GM21717 (cell line): ENCODE measurements around the gene PLCB3.

ENCODE experiments used
- ATAC-seq: cut with Tn5 transposase; IDR thresholded peaks from one replicate; pipeline ENCODE4 v1.9.1; 2021; ENCODE audit warnings: mild to moderate bottlenecking, moderate library complexity; ENCODE audit not compliant: unreplicated experiment

PLCB3 gene

GRCh38 chr11:64220798-64221197, 30.5 kb upstream of the PLCB3 start:
- no peak for ATAC-seq

DNA sequence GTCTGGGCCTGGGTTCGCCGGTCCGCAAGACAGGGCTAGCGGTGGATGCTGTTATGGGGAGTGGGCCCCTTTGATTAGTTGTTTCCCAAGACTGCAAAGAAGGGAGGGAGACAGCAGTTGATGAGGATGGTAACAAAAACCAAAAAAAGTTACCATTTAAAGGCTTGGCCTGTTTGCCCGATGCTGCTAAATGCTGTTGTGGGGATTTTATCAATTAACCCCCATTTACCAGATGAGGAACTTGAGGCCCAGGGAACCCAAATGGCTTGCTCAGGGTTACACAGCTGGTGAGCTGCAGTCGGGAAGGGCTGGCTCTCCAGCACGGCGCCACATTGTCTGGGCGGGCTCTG, 28.7 kb upstream of the PLCB3 start:
- no peak for ATAC-seq

GRCh38 chr11:64223001-64223651, 28.2 kb upstream of the PLCB3 start:
- no peak for ATAC-seq

DNA sequence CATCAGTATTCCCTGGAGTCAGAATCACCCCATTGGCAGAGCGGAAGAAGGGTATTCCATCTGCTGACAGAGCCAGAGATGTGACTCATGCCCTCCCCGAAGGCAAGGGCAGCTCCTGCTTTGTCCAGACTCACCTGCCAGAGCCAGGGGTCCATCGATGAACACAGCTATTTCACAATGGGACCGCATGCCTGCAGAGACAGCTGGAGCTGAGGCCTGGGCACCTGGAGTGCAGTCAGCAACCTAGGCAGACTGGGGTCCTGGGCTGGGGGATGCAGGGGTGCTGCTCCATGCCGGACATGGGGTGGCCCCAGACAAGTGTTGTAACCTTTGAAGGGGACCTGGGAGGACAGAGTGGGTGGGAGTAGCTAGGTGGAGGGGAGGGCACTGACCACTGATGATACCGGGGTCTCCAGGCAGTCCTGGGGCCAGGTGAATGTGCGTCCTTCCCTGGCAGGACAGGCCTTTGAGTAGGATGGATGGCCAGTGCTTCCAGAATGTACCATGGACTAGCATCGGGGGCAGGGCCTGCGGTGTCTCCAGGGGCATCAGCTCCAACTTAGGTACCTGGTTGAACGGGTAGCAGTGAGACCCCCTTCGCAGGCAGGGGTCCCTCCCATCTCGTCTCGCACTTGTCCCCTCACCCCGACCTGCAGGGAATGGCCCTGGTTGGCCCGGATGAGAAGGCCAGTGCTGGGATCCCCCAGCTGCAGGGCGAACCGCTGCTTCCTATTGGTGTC, 27.0 kb upstream of the PLCB3 start:
- ATAC-seq: no peak

DNA sequence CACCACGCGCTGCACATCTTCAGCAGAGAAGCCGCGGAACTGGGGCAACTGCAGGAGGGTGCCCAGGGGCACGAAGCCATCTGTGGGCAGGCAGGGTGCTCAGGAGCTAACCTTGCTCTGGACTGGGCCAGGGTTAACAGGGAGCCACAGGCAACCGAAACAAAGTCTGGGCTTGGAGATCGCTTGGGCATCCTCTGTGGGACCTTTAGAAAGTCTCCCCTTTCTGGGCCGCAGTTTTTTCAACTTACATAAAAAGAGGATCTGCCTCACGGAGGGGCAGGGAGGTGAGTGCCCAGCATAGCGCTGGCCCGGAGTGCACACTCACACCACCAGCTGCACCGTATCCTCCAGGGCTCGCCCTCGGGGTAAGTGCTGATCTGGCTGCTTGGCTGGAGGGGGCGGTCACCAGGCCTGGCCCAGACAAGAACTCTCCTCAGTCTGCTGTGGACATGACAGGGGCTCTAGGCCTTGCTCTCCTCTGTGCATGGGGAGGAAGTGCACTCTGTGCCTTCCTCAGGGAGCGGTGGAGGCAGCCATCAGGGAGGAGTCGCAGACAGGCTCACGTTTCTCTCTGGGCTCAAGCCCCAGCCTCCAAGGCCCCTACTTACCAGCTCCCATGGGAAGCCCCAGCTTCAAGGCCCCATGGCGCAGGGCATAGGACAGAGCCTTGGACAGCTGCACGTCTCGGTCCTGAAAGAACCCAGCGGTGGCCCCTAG, 26.3 kb upstream of the PLCB3 start:
- ATAC-seq: no peak

- peak; percentile 40 for ATAC-seq
Observed at GRCh38 chr11:64225608-64226506, 25.5 kb upstream of the PLCB3 start, which contains the start of the genes NUDT22 and TRPT1. NUDT22 (plus strand) TSS chr11:64226274; CDS start chr11:64226653, 379 bp downstream. TRPT1 (minus strand) TSS chr11:64226186; CDS start chr11:64225860, 326 bp downstream.

DNA sequence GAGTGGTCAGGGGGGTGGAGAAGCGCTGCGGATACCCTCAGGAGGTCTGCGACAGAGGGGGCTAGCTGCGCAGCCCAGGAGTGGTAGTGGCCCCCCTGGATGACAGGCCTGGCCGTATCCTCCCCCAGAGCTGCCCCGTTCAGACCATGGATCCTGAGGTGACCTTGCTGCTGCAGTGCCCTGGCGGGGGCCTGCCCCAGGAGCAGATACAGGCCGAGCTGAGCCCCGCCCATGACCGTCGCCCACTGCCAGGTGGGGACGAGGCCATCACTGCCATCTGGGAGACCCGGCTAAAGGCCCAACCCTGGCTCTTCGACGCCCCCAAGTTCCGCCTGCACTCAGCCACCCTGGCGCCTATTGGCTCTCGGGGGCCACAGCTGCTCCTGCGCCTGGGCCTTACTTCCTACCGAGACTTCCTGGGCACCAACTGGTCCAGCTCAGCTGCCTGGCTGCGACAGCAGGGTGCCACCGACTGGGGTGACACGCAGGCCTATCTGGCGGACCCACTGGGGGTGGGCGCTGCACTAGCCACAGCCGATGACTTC, 24.8 kb upstream of the PLCB3 start:
- no peak for ATAC-seq

GRCh38 chr11:64227405-64227956, 23.8 kb upstream of the PLCB3 start:
- no peak for ATAC-seq

- ATAC-seq: no peak
Observed at GRCh38 chr11:64229090-64229743, 22.1 kb upstream of the PLCB3 start.

DNA sequence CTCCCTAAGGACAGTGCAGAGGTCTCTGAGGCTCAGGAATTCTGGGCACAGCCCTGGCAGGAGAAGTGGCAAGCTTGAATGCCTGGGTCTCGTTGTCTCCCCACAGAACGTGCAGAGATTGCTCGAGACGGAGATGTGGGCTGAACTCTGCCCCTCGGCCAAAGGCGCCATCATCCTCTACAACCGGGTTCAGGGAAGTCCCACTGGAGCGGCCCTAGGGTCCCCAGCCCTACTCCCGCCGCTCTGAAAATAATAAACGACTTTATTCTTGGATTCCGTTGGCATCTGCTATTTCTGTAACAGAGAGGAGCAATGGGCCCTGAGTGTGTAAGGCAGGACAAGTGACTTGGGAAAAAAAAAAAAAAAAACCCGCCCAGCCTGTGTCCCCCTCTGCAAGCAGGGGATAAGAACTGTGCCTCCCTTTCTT, 21.6 kb upstream of the PLCB3 start:
- ATAC-seq: no peak

DNA sequence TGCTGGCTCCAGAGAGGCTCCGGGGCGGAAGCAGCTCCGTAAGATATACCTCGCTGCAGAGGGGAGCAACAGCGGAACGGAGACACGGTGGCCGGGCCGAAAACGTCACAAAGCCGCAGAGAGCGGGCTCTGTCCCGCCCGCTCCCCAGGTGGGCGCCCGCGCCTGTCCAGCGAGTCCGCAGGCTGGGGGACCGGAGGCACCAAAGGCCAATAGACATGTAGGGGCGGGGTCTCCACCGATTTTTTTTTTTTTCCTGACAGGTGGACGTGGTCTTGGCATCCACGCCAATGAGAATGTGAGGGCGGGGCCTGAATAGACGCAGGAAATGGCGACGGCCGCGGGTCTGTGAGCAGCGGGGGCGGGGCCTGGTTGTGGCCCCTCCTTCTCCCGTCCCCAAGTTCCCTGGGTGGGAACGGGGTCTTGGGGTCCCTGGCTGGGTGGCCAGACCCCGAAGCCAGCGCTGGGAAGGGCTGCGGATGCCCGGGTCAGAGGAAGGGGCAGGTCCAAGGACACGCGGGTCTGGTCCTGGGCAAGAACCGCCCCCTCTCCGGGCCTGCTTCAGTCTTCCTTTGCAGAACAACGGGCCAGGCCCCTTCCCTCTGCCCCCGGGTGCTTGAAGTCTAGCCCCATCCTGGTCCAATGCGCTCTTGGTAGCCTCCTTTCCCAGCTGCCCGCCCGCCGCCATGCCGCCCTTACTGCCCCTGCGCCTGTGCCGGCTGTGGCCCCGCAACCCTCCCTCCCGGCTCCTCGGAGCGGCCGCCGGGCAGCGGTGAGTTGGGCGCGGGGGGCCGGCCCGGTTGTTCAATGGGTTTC, 21.0 kb upstream of the PLCB3 start, which contains the start of gene DNAJC4:
Gene DNAJC4 (plus strand): TSS at position 378 of the 814 bp plus-strand sequence. CDS start 307 bp downstream, at position 685.
- peak; percentile 28 for ATAC-seq

DNA sequence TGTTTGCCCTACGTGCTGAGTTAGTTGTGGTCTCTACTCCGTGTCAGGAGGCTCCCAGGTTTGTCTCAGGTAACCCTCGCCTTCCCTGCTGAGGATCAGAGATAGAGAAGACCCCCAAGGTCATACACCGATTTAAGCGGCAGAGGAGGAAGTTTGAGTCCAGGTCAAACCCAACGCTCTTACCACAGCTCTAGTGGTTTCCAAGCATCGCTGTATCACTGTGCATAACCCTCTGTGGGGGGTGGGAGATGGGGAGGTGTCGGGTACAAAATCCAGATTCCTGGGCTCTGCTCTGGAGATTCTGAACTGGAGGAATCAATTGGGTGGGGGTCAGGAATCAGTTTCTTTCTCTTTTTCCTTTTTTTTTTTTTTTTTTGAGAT, 20.4 kb upstream of the PLCB3 start:
- no peak for ATAC-seq

DNA sequence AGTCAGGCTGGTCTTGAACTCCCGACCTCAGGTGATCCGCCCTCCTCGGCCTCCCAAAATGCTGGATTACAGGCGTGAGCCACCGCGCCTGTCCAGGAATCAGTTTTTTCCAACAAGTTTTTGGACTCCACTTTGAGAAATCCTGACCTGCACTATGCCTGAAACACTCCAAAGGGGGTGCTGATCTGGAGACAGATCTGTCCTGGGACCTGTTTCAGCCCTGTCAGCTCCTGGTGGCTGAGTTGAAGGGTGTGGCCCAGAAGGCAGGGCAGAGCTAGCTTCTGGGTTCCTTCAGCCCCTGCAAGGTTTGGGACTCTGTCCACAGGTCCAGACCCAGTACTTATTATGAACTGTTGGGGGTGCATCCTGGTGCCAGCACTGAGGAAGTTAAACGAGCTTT, 19.8 kb upstream of the PLCB3 start:
- ATAC-seq: no peak

DNA sequence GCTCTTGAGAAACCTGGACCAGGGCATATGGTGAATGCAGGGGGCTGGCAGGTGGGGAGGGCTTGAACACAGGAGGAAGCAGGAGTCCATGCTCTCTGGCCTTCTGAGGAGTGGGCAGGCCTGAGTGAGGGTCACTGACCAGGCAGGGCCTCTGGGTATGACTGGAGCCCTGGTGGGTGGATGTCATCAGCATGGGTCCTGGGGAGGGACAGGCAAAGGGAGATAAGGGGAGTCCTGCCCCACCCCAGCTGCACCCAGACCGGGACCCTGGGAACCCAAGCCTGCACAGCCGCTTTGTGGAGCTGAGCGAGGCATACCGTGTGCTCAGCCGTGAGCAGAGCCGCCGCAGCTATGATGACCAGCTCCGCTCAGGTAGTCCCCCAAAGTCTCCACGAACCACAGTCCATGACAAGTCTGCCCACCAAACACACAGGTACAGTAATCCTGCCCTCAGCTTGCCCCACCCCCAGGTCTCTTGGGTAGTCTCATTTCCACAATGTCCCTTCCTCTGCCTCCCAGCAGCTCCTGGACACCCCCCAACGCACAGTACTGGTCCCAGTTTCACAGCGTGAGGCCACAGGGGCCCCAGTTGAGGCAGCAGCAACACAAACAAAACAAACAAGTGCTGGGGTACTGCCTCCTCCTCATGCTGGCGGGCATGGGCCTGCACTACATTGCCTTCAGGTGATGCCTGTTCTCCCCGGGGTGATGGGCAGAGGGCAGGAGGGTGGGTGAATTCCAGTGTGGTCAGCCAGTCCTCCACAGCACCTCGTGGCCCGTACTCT, 19.0 kb upstream of the PLCB3 start:
- no peak for ATAC-seq

DNA sequence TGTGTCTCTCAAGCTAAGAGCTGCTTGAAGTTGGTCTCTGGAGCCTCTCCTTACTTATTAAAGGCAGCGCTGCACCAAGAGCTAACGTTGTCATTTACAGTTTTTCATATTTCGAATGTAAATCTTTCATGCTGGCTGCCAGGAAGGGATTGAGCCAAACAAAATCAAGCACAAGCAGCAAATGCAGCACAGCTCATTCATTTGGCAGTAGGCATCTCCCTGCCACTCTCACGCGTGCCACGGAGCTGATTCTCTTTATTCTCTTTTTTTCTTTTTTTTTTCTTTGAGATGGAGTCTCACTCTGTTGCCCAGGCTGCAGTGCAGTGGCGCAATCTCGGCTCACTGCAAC, 18.4 kb upstream of the PLCB3 start:
- no peak for ATAC-seq

- ATAC-seq: no peak
Observed at GRCh38 chr11:64233913-64234586, 17.3 kb upstream of the PLCB3 start, which contains the start of gene VEGFB. VEGFB (plus strand) TSS chr11:64234584; CDS start chr11:64234834, 250 bp downstream.

GRCh38 chr11:64234647-64235379, 16.5 kb upstream of the PLCB3 start:
- ATAC-seq: no peak
